SH-SY5Y (cell line): ENCODE measurements around the gene FER.

ENCODE experiments used
- GATA2 ChIP-seq: IDR thresholded peaks from 2 replicates; pipeline ENCODE4 v1.6.1; 2011; ENCODE audit warnings: mild to moderate bottlenecking, low read depth, low read length
- GATA3 ChIP-seq: IDR thresholded peaks from 2 replicates; pipeline ENCODE4 v1.6.1; 2011; ENCODE audit warnings: low read depth, mild to moderate bottlenecking, low read length, moderate library complexity

Gene FER

GRCh38 chr5:109173036-109173794, 425.5 kb downstream of the FER start:
- TF ChIP-seq GATA3, result no peak
- no peak for TF ChIP-seq GATA2

- TF ChIP-seq GATA3 (no peak), GATA2 (no peak)
Measured at GRCh38 chr5:109177227-109177626, 429.5 kb downstream of the FER start.

- TF ChIP-seq GATA3 (no peak), GATA2 (no peak)
Measured at GRCh38 chr5:109177782-109178181, 430.1 kb downstream of the FER start.

- TF ChIP-seq GATA2, result no peak
- no peak for TF ChIP-seq GATA3
Measured at GRCh38 chr5:109180668-109181067, 433.0 kb downstream of the FER start.

GRCh38 chr5:109186759-109187158, 439.1 kb downstream of the FER start:
- no peak for TF ChIP-seq GATA2
- TF ChIP-seq GATA3, result no peak

GRCh38 chr5:109191153-109191558, 443.5 kb downstream of the FER start:
- TF ChIP-seq GATA3, result no peak
- no peak for TF ChIP-seq GATA2

- TF ChIP-seq GATA2 (no peak), GATA3 (no peak)
Measured at GRCh38 chr5:109192027-109192426, 444.3 kb downstream of the FER start.

- TF ChIP-seq GATA3 (no peak), GATA2 (no peak)
Measured at GRCh38 chr5:109192555-109193281, 445.0 kb downstream of the FER start.

GRCh38 chr5:109195667-109196066, 448.0 kb downstream of the FER start:
- TF ChIP-seq GATA2 (no peak), GATA3 (no peak)

- TF ChIP-seq GATA2 (no peak), GATA3 (no peak)
Measured at GRCh38 chr5:109196087-109196822, 448.6 kb downstream of the FER start.

- TF ChIP-seq GATA3 (no peak), GATA2 (no peak)
Measured at GRCh38 chr5:109196823-109197160, 449.1 kb downstream of the FER start.

GRCh38 chr5:109199289-109199688, 451.6 kb downstream of the FER start:
- no peak for TF ChIP-seq GATA2
- TF ChIP-seq GATA3, result no peak

- TF ChIP-seq GATA3 (no peak), GATA2 (no peak)
Measured at GRCh38 chr5:109199799-109200620, 452.3 kb downstream of the FER start.

GRCh38 chr5:109215040-109215439, 467.3 kb downstream of the FER start:
- TF ChIP-seq GATA3, result no peak
- TF ChIP-seq GATA2, result no peak
